D721Med (cell line): ENCODE measurements around the gene ELOVL5.

ENCODE experiments used
- DNase-seq: peaks from one replicate; pipeline ENCODE4 v3.0.0; 2011; ENCODE audit warnings: low spot score; ENCODE audit not compliant: insufficient read length
- FAIRE-seq: peaks from 2 replicates; lab custom pipeline; 2011; peaks lifted over from hg19 to GRCh38; lab: Jason Lieb, UNC
- TF ChIP-seq, protein P1 (sequence below): IDR thresholded peaks from 2 replicates; pipeline ENCODE4 v1.5.1; 2012; ENCODE audit warnings: mild to moderate bottlenecking, control low read depth; ENCODE audit not compliant: insufficient read depth; ENCODE audit errors: missing control alignments

Gene ELOVL5

DNA sequence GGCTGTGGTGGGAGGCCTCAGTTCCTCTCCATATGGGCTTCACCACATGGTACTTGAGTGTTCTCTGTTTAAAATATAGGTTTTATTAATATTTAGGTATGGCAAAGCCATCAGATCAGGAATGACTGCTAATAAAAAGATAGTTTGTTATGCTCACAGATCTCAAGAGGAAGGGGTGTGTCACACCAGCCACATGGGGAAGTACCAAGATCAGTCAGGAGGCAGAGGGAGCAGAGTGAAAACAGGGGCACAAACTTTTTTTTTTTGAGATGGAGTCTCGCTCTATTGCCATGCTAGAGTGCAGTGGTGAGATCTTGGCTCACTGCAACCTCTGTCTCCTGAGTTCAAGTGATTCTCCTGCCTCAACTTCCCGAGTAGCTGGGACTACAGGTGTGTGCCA, 108.0 kb downstream of the ELOVL5 start:
- FAIRE-seq (no peak), DNase-seq (no peak)
- TF ChIP-seq, protein P1, sequence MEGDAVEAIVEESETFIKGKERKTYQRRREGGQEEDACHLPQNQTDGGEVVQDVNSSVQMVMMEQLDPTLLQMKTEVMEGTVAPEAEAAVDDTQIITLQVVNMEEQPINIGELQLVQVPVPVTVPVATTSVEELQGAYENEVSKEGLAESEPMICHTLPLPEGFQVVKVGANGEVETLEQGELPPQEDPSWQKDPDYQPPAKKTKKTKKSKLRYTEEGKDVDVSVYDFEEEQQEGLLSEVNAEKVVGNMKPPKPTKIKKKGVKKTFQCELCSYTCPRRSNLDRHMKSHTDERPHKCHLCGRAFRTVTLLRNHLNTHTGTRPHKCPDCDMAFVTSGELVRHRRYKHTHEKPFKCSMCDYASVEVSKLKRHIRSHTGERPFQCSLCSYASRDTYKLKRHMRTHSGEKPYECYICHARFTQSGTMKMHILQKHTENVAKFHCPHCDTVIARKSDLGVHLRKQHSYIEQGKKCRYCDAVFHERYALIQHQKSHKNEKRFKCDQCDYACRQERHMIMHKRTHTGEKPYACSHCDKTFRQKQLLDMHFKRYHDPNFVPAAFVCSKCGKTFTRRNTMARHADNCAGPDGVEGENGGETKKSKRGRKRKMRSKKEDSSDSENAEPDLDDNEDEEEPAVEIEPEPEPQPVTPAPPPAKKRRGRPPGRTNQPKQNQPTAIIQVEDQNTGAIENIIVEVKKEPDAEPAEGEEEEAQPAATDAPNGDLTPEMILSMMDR, result no peak

DNA sequence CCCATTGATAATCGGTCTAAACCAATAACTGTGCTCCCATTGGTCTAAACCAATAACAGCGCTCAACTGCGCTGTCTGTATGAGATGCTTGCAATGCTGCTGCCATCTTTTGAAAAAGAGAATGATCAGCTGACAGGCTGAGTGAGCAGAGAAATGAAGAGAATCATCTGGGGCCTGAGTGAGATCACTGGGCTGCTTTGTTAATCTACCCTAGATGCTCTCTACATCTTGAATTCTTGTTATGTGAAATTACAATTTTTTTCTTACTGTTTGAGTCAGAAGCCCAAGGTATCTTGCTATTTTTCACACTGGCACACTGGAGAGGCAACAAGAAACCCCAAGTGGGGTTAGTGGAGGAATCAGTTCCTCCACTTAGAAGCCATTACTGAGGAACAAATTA, 108.6 kb downstream of the ELOVL5 start:
- no peak for FAIRE-seq

GRCh38 chr6:53239526-53239925, 109.2 kb downstream of the ELOVL5 start:
- FAIRE-seq (no peak), DNase-seq (no peak)
- TF ChIP-seq, protein P1, result no peak

More for the DNA sequence above, 108.6 kb downstream of the ELOVL5 start:
- DNase-seq, result no peak
- TF ChIP-seq, protein P1, result no peak

DNA sequence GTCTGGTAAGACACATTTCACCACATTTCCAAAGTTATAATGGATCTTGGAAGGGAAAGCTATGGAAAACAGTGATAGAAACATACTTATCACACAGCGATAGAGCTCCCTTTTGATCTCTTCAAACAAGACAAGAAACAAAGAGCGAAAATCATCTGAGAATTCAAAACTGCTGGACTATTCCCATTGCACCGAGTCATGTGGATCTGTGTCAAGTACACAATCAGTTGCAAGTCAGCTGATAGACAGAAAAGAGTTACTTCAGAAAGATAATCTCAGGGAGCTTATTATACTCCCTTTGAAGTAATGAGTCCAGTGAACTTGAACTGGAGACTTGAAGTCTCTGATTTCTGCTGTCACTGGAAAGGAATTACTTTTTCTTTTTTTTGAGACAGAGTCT, 110.4 kb downstream of the ELOVL5 start:
- FAIRE-seq (no peak), DNase-seq (no peak)
- TF ChIP-seq, protein P1, result no peak

DNA sequence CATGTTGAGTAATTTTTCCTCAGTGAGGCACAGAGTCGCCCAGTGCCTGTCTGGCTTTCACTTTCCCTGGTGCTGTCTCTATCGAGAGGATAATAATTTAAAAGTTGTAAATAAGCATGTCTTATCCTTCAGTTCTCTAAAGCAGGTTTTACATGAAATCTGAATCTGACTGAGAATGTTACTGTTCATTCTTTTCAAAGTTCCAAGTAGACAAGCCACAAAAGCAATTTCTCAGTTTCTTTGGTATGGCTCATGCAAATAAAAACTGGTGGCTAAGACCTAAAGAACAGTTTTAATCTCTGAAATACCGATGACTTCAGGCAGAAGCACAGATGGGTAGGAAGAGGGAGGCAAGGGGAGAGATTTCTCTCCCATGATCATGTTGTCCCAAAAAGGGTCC, 112.5 kb downstream of the ELOVL5 start:
- DNase-seq (no peak), FAIRE-seq (no peak)
- TF ChIP-seq, protein P1, result no peak

DNA sequence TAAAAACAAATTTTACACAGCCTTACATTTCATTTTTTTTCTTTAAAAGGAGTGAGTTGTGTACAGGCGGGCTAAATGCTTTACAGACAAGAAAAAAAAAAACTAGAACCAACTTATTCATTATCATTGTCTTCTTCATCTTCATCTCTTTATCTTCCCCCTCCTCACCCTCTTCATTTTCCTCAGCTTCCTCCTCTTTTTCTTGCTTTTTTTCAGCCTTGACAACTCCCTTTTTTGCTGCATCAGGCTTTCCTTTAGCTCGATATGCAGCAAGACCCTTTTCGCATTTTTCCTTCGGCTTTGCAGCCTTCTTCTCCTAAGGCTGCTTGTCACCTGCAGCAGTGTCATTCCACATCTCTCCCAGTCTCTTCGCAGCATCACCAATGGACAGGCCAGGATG, 113.2 kb downstream of the ELOVL5 start:
- FAIRE-seq, result no peak
- TF ChIP-seq, protein P1, result no peak
- DNase-seq, result no peak

DNA sequence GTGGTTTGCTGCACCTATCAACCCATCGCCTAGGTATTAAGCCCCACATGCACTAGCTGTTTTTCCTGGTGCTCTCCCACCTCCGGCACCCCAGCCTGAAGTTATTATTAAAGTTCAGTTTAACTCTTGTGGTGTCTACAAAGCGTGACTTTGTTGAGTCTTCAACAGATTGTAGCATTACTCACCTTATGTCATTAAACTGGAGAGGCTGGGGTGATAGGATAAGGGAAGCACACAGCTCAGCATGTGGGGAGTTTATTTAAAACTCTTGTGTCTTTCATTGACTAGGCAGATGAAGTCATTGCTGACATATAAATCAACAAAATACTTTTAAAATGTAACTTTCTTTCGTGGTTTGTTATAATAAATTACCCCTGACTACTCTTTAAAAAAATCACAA, 115.4 kb downstream of the ELOVL5 start:
- no peak for DNase-seq
- TF ChIP-seq, protein P1, result no peak
- FAIRE-seq, result no peak
